ENCODE results near the gene CCNB1.

- no peak for TF ChIP-seq ISL1 (CRISPR knock-in tag; IDR thresholded peaks at IDR 0.05)
- no peak for TF ChIP-seq ZFP30 (CRISPR knock-in tag; IDR thresholded peaks at IDR 0.05)
These were observed 524 bp downstream of the CCNB1 start for GRCh38 chr5:69167493-69167855.

Measured in SK-N-SH treated with all-trans-retinoic acid at 6 μM for 48 hours (cell line).